Ureter (tissue), 1 donor: ENCODE results near the gene TLCD5. TPM values are rescaled to one million over a fixed set of nuclear protein-coding genes. Genes with fewer than 3 reads are reported as not detected.

ENCODE experiments used
- DNase-seq: peaks from one replicate; pipeline ENCODE4 v3.0.0-alpha.2; 2020; ENCODE audit warnings: low spot score
- total RNA-seq: library from RNA; stranded (reverse); gene quantifications from one replicate; pipeline ENCODE4 v1.2.4, GENCODE V29; 2023
- donor health status: DM: yes; HTN: yes; CAD: no.

TLCD5 gene
- total RNA-seq, result 5.6 TPM

GRCh38 chr11:120324932-120325810 is at the start of gene TLCD5:
Gene TLCD5 (plus strand): TSS chr11:120325299. CDS start chr11:120327442, 2,143 bp downstream.
- no peak for DNase-seq

GRCh38 chr11:120279502-120279901 is 45.6 kb upstream of the TLCD5 start:
- DNase-seq, result no peak

DNA sequence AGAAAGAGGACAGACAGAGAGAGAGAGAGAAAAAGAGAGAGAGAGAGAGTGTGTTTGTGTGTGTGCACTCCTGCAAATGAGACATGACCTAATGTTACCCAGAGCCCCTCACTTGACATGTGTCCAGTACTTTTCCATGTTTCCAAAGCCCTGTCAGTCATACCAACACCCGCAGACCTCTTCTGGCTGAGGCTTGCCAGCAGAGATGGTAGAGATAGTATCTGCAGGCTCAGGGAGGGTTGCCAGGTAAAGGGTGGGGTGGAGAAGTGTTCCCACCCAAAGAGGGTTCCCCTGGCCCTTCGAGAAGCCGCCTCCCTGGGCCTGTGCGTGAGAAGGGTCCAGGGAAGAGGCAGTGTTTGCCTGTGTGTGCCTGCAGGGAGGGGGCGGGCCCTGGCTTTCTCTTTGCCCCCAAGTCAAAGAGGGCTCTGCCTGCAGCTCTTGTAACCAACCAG is 44.5 kb upstream of the TLCD5 start:
- no peak for DNase-seq

DNA sequence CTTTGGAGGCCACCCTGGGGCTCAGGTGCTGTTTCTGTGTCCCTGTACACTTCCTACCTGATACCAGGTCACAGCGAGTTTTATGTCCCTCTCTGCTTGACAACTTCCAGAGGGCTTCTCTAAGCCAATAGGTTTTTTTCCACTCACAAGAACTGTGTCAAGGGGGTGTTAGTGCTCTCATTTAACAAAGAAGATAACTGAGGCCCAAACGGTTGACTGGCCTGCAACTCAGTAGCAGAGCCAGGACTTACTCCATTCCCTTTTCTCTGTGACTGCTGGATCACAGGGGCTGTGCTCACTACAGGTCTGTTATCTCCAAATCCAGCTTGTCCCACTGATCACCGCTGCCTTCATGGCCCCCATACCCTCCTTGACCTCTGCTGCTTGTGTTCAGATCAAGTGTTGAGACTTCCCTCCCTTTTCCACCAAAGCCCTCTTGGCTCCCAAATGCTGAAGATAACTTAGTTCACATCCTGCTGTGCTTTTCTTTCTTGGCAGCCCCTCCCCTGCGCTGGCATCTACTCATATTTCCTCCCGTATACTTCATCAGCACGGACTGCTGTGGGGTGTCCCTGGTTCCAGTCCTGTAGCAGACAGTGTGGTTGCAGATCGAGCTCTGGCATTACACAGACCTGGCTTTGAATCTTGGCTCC is 43.8 kb upstream of the TLCD5 start:
- DNase-seq, result no peak

- no peak for DNase-seq
Observed at GRCh38 chr11:120283124-120283523, 42.0 kb upstream of the TLCD5 start.

- no peak for DNase-seq
Observed at GRCh38 chr11:120284272-120284671, 40.8 kb upstream of the TLCD5 start.

- no peak for DNase-seq
Observed at GRCh38 chr11:120285256-120285655, 39.8 kb upstream of the TLCD5 start.

- no peak for DNase-seq
Observed at GRCh38 chr11:120288021-120288420, 37.1 kb upstream of the TLCD5 start.

- no peak for DNase-seq
Observed at GRCh38 chr11:120289426-120289825, 35.7 kb upstream of the TLCD5 start.

GRCh38 chr11:120290956-120291355 is 34.1 kb upstream of the TLCD5 start:
- DNase-seq, result no peak

GRCh38 chr11:120293038-120293800 is 31.9 kb upstream of the TLCD5 start:
- no peak for DNase-seq

DNA sequence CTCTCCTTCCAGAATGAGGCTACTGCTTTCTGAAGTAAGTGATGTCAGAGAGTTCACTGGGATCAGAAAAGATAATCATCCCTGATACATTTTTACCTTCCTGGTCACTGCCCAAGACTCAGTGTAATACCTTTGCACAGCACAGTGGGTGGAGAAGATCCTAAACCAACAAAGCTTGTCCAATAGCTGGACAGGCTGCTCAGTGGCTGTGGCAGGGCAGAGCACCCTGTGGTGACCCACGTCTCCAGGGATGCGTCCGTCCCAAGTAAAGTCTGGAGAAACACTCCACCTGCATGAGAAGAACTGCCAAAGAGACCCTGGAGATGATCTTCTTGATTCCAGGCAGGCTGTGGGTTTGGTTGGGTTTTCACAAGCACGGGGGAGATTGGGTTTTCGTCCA is 31.0 kb upstream of the TLCD5 start:
- DNase-seq, result no peak

GRCh38 chr11:120295099-120295498 is 30.0 kb upstream of the TLCD5 start:
- no peak for DNase-seq

GRCh38 chr11:120296554-120296953 is 28.5 kb upstream of the TLCD5 start:
- no peak for DNase-seq

DNA sequence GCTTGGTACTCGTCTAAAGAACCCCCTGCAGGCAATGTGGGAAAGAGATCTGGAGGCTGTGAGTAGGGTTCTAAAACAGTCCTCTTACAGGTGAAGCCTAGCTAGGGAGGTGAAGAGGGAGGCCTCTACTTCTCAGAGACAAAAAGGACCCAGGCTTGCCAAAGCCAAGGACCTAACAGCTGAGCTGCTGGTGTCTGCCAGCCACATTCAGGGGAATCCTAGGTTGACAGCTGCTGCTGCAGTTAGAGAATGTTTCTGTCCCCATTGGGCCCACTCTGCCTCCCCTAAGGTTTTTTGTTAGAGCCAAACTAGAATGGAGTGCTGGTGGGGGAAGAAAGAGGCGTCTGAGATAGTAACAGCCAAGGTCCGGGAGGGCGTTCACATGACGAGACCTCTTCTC is 26.6 kb upstream of the TLCD5 start:
- DNase-seq, result no peak

DNA sequence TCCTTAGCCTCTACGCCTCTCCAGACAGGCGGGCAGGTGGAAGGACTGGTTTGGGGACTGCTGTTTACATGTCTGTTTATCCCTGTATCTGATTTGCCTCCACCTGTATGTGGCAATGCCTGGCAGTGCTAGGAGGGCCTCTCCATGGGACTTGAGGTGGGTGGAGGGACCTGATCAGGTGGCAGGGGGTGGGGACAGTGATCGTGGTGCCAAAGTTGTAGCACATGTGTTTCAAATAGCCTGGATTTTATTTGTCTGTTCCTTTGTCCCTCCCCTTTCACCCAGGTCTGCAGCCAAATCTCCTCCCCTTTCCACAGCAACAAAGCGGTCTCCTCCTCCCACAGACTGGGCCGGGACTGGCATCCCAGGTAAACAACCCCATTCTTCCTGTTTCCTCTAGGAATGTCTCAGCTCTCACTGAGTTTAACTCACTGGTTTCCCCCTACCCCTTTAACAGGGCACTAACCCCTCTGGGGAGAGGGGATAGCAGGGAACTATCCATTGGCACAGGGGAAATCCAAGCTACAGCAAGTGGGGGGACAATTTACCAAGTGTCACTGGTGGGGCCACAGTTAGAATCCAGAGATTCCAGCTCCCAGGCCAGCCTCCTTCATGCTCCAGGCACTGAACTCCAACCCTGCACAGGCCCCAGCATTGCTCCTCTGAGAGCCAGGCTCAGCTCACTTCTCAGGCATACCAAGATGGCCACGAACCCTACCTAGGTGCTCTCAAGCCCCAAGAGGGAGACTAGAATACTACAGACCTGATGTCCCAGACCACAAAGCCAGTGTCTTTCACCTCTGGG is 22.9 kb upstream of the TLCD5 start:
- peak; percentile 89 for DNase-seq

- DNase-seq, result no peak
Observed at GRCh38 chr11:120303004-120303637, 22.0 kb upstream of the TLCD5 start.

DNA sequence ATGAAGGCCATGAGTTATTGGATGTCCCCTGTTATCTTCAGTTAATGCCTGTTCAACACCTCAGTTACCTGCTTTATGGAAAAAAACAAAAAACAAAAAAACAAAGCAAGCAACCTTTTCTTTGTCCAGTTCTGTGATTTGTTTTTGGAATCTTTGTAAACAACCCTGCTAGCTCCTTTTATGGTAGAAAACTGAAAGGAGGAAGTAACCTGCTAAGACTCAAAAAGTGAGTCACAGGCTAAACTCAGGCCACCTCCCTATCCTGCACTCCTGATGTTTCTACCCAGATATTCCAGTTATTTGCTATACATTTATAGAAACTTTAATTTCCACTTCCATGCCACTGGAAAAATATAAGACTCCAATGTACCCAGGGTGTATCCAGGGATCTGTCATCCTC is 20.6 kb upstream of the TLCD5 start:
- no peak for DNase-seq

GRCh38 chr11:120305286-120305685 is 19.8 kb upstream of the TLCD5 start:
- DNase-seq, result no peak

- peak; percentile 67 for DNase-seq
Observed at GRCh38 chr11:120306519-120307242, 18.4 kb upstream of the TLCD5 start.
